Stimulated activated CD4-positive, alpha-beta T cell treated with anti-CD3 and anti-CD28 coated beads, Interleukin-12 subunit alpha, Interleukin-12 subunit beta, amount 100 ng/mL, for 4 hours (primary cell): ENCODE measurements around the gene PHACTR1.

ENCODE experiments used
- DNase-seq: peaks from one replicate; pipeline ENCODE4 v3.0.0-alpha.2; 2020

Gene PHACTR1

GRCh38 chr6:13166916-13167315 lies 450.3 kb downstream of the PHACTR1 start:
- DNase-seq: no peak

GRCh38 chr6:13172291-13172690 lies 455.7 kb downstream of the PHACTR1 start:
- DNase-seq: no peak

GRCh38 chr6:13175087-13175486 lies 458.5 kb downstream of the PHACTR1 start:
- no peak for DNase-seq

- DNase-seq: no peak
Measured at GRCh38 chr6:13175759-13176158, 459.2 kb downstream of the PHACTR1 start.

- DNase-seq: no peak
Measured at GRCh38 chr6:13177664-13178063, 461.1 kb downstream of the PHACTR1 start.

GRCh38 chr6:13178107-13178506 lies 461.5 kb downstream of the PHACTR1 start:
- DNase-seq: no peak

- no peak for DNase-seq
Measured at GRCh38 chr6:13180538-13180937, 464.0 kb downstream of the PHACTR1 start.

GRCh38 chr6:13181393-13181792 lies 464.8 kb downstream of the PHACTR1 start:
- no peak for DNase-seq

GRCh38 chr6:13183415-13184088 lies 467.0 kb downstream of the PHACTR1 start:
- DNase-seq: no peak

GRCh38 chr6:13184089-13184468 lies 467.5 kb downstream of the PHACTR1 start:
- DNase-seq: no peak

- no peak for DNase-seq
Measured at GRCh38 chr6:13184547-13184946, 468.0 kb downstream of the PHACTR1 start.

GRCh38 chr6:13186861-13187260 lies 470.3 kb downstream of the PHACTR1 start:
- no peak for DNase-seq

- DNase-seq: no peak
Measured at GRCh38 chr6:13187692-13188091, 471.1 kb downstream of the PHACTR1 start.

GRCh38 chr6:13188306-13188705 lies 471.7 kb downstream of the PHACTR1 start:
- no peak for DNase-seq

- DNase-seq: no peak
Measured at GRCh38 chr6:13189710-13190109, 473.1 kb downstream of the PHACTR1 start.

- DNase-seq: no peak
Measured at GRCh38 chr6:13190376-13190775, 473.8 kb downstream of the PHACTR1 start.

GRCh38 chr6:13191461-13191860 lies 474.9 kb downstream of the PHACTR1 start:
- no peak for DNase-seq

GRCh38 chr6:13194852-13195251 lies 478.3 kb downstream of the PHACTR1 start:
- no peak for DNase-seq

- no peak for DNase-seq
Measured at GRCh38 chr6:13195803-13196202, 479.2 kb downstream of the PHACTR1 start.

GRCh38 chr6:13198168-13198567 lies 481.6 kb downstream of the PHACTR1 start:
- DNase-seq: no peak

GRCh38 chr6:13201336-13201735 lies 484.8 kb downstream of the PHACTR1 start:
- no peak for DNase-seq

GRCh38 chr6:13203145-13203544 lies 486.6 kb downstream of the PHACTR1 start:
- no peak for DNase-seq

GRCh38 chr6:13205106-13205505 lies 488.5 kb downstream of the PHACTR1 start:
- DNase-seq: no peak

GRCh38 chr6:13212096-13212495 lies 495.5 kb downstream of the PHACTR1 start:
- DNase-seq: no peak

GRCh38 chr6:13212538-13212937 lies 496.0 kb downstream of the PHACTR1 start:
- no peak for DNase-seq
